ENCODE results near the gene MGST3.

Gene MGST3

DNA sequence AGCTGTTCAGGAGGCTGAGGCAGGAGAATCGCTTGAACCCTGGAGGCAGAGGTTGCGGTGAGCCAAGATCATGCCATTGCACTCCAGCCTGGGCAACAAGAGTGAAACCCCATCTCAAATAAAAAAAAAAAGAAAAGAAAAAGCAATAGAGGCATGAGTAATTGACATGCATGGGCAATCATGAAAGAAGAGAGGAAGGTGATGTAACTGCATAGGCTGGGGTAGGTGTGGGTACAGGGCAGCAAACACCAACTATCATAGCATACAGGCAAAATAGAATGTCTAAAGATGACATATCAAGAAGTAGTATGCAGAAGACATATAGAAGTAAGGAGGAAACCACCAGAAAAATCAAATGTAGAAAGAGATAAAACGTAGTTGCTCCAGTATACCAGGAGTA is 19.0 kb upstream of the MGST3 start:
- DNase-seq (ENCODE audit: low spot score) = no peak
- no peak for TF ChIP-seq CTCF (IDR thresholded peaks at IDR 0.05; ENCODE audit: extremely low read depth, insufficient read depth, missing control alignments)
- in situ Hi-C loops (cut with MboI; ENCODE audit: low pct_unique_long_range_greater_than_20kb, low sequenced_read_pairs, unreplicated experiment) = no loop called here

DNA sequence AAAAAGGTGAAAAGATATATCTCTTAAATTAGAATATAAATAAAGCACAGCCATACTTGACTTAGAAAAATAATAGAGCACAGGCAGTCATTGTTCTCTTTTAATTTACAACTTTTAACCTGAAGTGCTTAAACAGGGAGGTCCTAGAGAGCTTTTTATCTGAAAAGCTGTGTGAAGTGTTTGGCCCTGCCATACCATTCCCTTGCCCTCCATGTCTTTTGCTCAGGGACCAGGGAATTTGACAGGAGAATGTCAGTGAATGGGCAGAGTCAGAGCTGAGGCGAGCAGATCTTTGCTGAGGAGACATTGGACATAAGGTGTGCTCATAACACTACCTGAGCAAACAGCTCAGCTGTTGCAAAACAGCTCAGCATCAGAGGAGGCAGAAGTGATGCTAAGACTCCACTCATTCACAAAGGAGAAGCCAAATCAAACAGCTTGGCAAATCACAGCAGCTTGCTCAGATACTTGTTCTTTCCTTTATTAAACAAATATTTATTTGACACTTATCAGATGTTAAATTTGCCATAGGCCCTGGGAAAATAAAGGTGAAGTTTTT is 14.9 kb upstream of the MGST3 start:
- in situ Hi-C loops (cut with MboI; ENCODE audit: low pct_unique_long_range_greater_than_20kb, low sequenced_read_pairs, unreplicated experiment) = no loop called here
- no peak for TF ChIP-seq CTCF (IDR thresholded peaks at IDR 0.05; ENCODE audit: extremely low read depth, insufficient read depth, missing control alignments)
- DNase-seq (ENCODE audit: low spot score) = no peak

DNA sequence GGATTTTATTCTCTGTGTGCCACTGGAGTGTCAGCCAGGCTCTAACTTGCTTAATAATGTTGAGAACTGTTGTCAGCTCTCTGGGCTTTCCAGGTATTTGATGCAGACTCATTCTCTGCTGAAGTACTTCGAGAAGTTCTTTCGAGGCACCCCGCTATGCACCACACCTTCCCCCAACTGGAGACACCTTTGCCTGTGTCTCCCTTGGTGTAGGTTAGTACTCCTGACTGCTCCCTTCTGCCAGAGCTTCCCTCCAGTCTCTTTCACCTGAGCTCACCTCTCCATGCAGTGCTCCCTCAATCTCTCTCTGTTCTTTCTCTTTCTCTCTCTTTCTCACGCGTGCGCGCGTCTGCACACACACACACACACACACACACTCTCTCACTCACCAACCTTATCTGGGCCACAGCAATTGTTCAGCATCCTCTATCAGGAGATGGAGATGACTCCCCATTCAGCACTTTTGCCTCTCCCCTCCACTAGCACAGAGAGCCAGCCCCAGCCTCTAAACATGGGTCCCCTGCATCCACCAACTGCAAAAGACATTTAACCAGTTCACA is 14.0 kb upstream of the MGST3 start:
- TF ChIP-seq CTCF (IDR thresholded peaks at IDR 0.05; ENCODE audit: extremely low read depth, insufficient read depth, missing control alignments) = no peak
- in situ Hi-C loops (cut with MboI; ENCODE audit: low pct_unique_long_range_greater_than_20kb, low sequenced_read_pairs, unreplicated experiment) = no loop called here
- DNase-seq (ENCODE audit: low spot score) = no peak

GRCh38 chr1:165619647-165620151 is 11.3 kb upstream of the MGST3 start:
- DNase-seq (ENCODE audit: low spot score) = no peak
- in situ Hi-C loops (cut with MboI; ENCODE audit: low pct_unique_long_range_greater_than_20kb, low sequenced_read_pairs, unreplicated experiment) = no loop called here
- TF ChIP-seq CTCF (IDR thresholded peaks at IDR 0.05; ENCODE audit: extremely low read depth, insufficient read depth, missing control alignments) = no peak

- no peak for TF ChIP-seq CTCF (IDR thresholded peaks at IDR 0.05; ENCODE audit: extremely low read depth, insufficient read depth, missing control alignments)
- no peak for DNase-seq (ENCODE audit: low spot score)
- in situ Hi-C loops (cut with MboI; ENCODE audit: low pct_unique_long_range_greater_than_20kb, low sequenced_read_pairs, unreplicated experiment) = no loop called here
These were observed 7.4 kb upstream of the MGST3 start for GRCh38 chr1:165623624-165624023.

GRCh38 chr1:165624441-165624840 is 6.6 kb upstream of the MGST3 start:
- no peak for TF ChIP-seq CTCF (IDR thresholded peaks at IDR 0.05; ENCODE audit: extremely low read depth, insufficient read depth, missing control alignments)
- in situ Hi-C loops (cut with MboI; ENCODE audit: low pct_unique_long_range_greater_than_20kb, low sequenced_read_pairs, unreplicated experiment) = no loop called here
- DNase-seq (ENCODE audit: low spot score) = no peak

Measured in GM13977 (cell line).